IPS-20b (cell line): ENCODE data around the gene MYO9A.
"Not testable (repeated sequence)": the region's sequence is repeated elsewhere in the genome, so short reads cannot be mapped to it uniquely, and the experiment has no call there.

Experiments used
- H3K27ac ChIP-seq: one replicate; pipeline ENCODE4 v1.5.1; 2013; ENCODE audit warnings: low read length
- H3K27me3 ChIP-seq: 2 replicates; pipeline ENCODE4 v1.6.1; 2013; ENCODE audit warnings: mild to moderate bottlenecking, low read length, inconsistent platforms; ENCODE audit not compliant: insufficient read depth
- H3K36me3 ChIP-seq: 2 replicates; pipeline ENCODE4 v1.6.1; 2013; ENCODE audit warnings: low read depth, mild to moderate bottlenecking, inconsistent platforms, low read length, moderate library complexity; ENCODE audit not compliant: insufficient read depth
- H3K4me1 ChIP-seq: 2 replicates; pipeline ENCODE4 v1.6.1; 2013; ENCODE audit warnings: mild to moderate bottlenecking, control low read depth, inconsistent platforms, low read length, moderate library complexity; ENCODE audit not compliant: insufficient read depth
- H3K4me3 ChIP-seq: 2 replicates; pipeline ENCODE4 v1.5.1; 2013; ENCODE audit warnings: mild to moderate bottlenecking, low read length, inconsistent platforms
- H3K9ac ChIP-seq: 2 replicates; pipeline ENCODE4 v1.6.1; 2013; ENCODE audit warnings: low read depth, mild to moderate bottlenecking, inconsistent platforms, low read length, moderate library complexity
- H3K9me3 ChIP-seq: 2 replicates; pipeline ENCODE4 v1.6.1; 2013; ENCODE audit warnings: mild to moderate bottlenecking, low read depth, low read length, inconsistent platforms; ENCODE audit not compliant: insufficient read depth

The MYO9A gene

GRCh38 chr15:72078887-72079286 is 39.1 kb downstream of the MYO9A start:
- H3K27me3 ChIP-seq, result no peaks in the 10 kb centered on the region
- no peak overlapping the region for H3K27ac ChIP-seq
- H3K4me3 ChIP-seq, result no peak overlapping the region
- H3K9me3 ChIP-seq, result no peaks in the 10 kb centered on the region
- no peak overlapping the region for H3K9ac ChIP-seq
- no peaks in the 10 kb centered on the region for H3K4me1 ChIP-seq
- no peaks in the 10 kb centered on the region for H3K36me3 ChIP-seq

DNA sequence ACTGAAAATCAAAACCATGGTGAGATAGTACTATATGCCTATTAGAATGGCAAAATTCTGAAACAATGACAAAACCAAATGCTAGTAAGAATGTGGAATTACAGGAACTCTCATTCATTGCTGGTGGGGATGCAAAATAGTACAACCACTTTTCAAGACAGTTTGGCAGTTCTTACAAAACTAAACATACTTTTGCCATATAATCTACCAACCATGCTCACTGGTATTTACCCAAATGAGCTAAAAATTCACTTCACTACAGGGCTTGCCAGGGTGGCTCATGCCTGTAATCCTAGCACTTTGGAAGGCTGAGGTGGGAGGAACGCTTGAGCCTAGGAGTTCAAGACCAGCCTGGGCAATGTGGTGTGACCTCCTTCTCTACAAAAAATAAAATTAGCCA is 40.0 kb downstream of the MYO9A start:
- no peak overlapping the region for H3K9ac ChIP-seq
- no peaks in the 10 kb centered on the region for H3K4me1 ChIP-seq
- H3K9me3 ChIP-seq, result no peaks in the 10 kb centered on the region
- no peak overlapping the region for H3K4me3 ChIP-seq
- H3K27me3 ChIP-seq, result no peaks in the 10 kb centered on the region
- no peak overlapping the region for H3K27ac ChIP-seq
- no peaks in the 10 kb centered on the region for H3K36me3 ChIP-seq

DNA sequence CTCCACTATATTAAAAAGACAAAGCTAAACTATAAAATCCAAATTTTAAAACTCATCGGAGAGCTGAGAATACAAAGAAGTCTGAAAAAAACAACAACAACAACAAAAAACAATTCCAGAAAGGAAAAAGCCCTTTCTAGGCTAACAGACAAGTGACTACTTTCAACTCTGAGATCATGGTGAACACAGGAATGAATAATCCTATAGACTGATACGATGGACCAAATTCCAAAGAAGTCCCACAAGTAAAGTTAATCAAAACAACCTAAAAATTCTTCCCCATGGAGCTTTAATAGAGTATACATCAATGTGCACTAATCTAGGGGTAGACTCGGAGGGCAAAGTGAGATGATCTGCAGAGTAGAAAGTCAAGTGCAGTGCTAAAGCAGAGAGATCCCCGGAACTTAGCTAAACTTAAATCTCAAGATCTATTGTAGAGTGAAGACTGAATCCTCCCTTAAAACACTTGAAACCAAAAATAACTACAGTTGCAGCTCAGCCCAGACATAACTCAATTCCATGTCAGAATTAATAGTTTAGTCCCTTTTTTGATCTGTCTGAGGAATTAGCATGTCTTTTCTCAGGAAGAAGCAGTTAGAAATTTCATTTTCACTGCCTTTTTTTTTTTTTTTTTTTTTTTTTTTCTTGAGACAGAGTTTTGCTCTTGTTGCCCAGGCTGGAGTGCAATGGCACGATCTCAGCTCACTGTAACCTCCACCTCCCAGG is 43.5 kb downstream of the MYO9A start:
- no peak overlapping the region for H3K9ac ChIP-seq
- no peak overlapping the region for H3K4me3 ChIP-seq
- no peaks in the 10 kb centered on the region for H3K27me3 ChIP-seq
- H3K9me3 ChIP-seq, result no peaks in the 10 kb centered on the region
- no peaks in the 10 kb centered on the region for H3K36me3 ChIP-seq
- no peak overlapping the region for H3K27ac ChIP-seq
- no peaks in the 10 kb centered on the region for H3K4me1 ChIP-seq

- not testable (repeated sequence) for H3K27ac ChIP-seq, H3K36me3 ChIP-seq, H3K27me3 ChIP-seq, H3K9ac ChIP-seq, H3K4me1 ChIP-seq, H3K9me3 ChIP-seq, H3K4me3 ChIP-seq
Observed at GRCh38 chr15:72071448-72071825, 46.5 kb downstream of the MYO9A start.

DNA sequence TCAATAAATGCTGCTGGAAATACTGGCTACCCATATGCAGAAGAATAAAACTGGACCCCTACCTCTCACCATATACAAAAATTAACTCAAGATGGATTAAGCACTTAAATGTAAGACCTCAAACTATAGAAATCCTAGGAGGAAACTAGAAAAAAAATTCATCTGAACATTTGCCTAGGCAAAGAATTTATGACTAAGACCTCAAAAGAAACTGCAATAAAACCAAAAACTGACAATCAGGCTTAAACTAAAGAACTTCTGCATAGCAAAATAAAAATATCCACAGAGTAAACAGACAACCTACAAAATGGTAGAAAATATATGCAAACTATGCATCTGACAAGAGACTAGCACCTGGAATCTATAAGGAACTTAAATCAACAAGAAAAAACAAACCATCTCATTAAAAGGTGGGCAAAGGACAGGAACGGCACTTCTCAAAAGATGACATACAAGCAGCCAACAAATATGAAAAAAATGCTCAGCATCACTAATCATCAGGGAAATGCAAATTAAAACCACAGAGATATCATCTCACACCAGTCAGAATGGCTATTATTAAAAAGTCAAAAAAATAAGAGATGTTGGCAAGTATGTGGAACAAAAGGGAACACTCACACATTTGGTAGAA is 47.0 kb downstream of the MYO9A start:
- Histone ChIP-seq H3K27me3 (no peaks in the 10 kb centered on the region), H3K4me3 (no peak overlapping the region), H3K36me3 (no peaks in the 10 kb centered on the region), H3K27ac (no peak overlapping the region), H3K9ac (no peak overlapping the region), H3K4me1 (no peaks in the 10 kb centered on the region), H3K9me3 (no peaks in the 10 kb centered on the region)

DNA sequence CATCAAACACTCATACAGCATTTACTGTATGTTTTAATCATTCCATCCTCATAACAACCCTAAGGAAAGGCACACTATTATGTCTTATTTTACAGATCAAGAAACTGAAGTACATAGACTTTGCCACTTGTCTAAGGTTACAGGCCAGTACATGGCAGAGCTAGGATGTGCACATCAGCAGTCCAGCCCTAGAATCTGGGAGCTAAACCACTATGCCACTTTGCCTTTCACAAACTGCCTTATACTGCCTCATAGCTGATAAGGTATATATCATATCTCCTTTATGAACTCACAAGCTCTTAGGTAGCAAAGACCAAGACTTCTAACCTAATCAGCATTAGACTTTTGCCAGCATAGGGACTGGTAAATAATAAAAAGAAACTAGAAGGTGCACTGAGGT is 49.1 kb downstream of the MYO9A start:
- Histone ChIP-seq H3K27ac (no peak overlapping the region), H3K4me1 (no peaks in the 10 kb centered on the region), H3K4me3 (no peak overlapping the region), H3K36me3 (no peaks in the 10 kb centered on the region), H3K9me3 (no peaks in the 10 kb centered on the region), H3K9ac (no peak overlapping the region), H3K27me3 (no peaks in the 10 kb centered on the region)

DNA sequence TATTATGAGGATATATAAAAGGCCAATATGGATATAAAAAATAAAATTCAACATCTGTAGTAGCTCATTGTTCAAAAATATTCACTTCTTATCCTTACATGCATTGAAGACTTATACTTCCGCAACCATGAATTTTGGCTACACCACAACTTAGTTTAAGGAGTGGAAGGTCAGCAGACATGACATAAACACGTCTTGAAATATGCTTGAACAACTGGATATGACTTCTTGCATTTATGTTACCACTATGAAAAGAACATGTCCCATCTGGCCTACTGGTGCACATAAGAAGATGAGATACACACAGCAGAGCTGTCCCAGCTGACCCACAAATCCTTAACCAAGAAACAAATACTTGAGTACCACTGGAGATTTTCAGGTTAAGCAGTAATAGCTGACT is 52.1 kb downstream of the MYO9A start:
- H3K27ac ChIP-seq, result no peak overlapping the region
- no peaks in the 10 kb centered on the region for H3K27me3 ChIP-seq
- peaks cover 3% of the 10 kb centered on the region; the same call in 1 of the 2 replicates for H3K4me1 ChIP-seq
- no peak overlapping the region for H3K9ac ChIP-seq
- H3K36me3 ChIP-seq, result no peaks in the 10 kb centered on the region
- no peaks in the 10 kb centered on the region for H3K9me3 ChIP-seq
- H3K4me3 ChIP-seq, result no peak overlapping the region

- Histone ChIP-seq H3K9ac (no peak overlapping the region), H3K4me3 (no peak overlapping the region), H3K27me3 (no peaks in the 10 kb centered on the region), H3K4me1 (peaks cover 10% of the 10 kb centered on the region), H3K36me3 (no peaks in the 10 kb centered on the region), H3K27ac (no peak overlapping the region), H3K9me3 (no peaks in the 10 kb centered on the region)
Observed at GRCh38 chr15:72063186-72063585, 54.8 kb downstream of the MYO9A start.

DNA sequence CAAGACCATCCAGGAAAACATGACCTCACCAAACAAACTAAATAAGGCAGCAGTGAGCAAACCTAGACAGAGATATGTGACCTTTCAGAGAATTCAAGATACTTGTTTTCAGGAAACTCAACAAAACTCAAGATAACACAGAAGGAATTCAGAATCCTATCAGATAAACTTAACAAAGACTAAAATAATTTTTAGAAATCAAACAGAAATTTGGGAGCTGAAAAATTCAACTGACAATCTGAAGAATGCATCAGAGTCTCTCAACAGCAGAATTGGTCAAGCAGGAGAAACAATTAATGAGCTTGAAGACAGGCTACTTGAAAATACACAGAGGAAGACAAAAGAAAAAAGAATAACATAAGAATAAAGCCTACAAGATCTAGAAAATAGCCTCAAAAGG is 55.6 kb downstream of the MYO9A start:
- Histone ChIP-seq H3K9me3 (no peaks in the 10 kb centered on the region), H3K4me1 (peaks cover 19% of the 10 kb centered on the region), H3K4me3 (no peak overlapping the region), H3K36me3 (no peaks in the 10 kb centered on the region), H3K27me3 (no peaks in the 10 kb centered on the region), H3K27ac (no peak overlapping the region), H3K9ac (no peak overlapping the region)

DNA sequence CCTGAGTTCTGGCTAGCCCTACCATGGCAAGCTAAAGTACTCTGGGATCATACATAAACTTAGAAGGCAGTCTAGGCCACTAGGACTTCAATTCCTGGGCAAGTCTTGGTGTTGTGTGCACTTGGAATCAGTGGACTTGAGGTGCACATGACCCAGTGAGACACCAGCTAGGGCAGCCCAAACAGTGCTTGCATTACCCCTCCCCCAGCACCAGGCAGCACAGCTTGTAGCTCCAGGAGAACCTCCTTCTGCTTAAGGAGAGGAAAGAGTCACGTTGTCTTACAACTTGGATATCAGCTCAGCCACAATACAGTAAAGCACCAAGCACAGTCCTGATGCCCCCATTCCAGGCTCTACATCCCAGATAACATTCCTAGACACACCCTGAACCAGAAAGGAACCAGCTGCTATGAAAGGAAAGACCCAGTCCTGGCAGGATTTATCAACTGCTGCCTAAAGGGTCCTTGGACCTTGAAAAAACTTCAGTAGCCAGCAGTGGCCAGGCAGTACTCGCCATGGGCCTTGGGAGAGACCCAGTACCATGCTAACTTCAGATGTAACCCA is 57.2 kb downstream of the MYO9A start:
- H3K27me3 ChIP-seq, result no peaks in the 10 kb centered on the region
- H3K9ac ChIP-seq, result no peak overlapping the region
- H3K27ac ChIP-seq, result no peak overlapping the region
- peaks cover 20% of the 10 kb centered on the region for H3K4me1 ChIP-seq
- H3K4me3 ChIP-seq, result no peak overlapping the region
- no peaks in the 10 kb centered on the region for H3K9me3 ChIP-seq
- H3K36me3 ChIP-seq, result no peaks in the 10 kb centered on the region

DNA sequence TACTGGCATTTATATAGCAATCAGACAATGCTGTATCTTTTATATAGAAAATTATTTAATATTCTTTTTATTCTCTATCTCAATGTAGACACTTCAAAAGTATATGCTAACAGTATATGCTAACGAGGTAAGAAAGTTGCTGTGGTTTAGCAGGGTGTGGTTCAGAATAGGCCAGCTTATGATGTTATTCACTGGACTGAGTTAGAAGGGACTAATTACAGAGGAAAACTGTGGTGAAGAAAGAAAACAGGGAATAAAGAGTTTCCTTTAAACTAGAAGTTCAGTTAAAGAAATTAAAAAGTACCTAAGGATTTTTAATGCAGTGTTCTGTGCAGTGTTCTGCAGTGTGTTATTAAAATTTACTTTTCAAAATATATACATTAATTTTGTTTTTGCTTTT is 59.4 kb downstream of the MYO9A start:
- no peak overlapping the region for H3K4me3 ChIP-seq
- H3K4me1 ChIP-seq, result peaks cover 20% of the 10 kb centered on the region
- no peaks in the 10 kb centered on the region for H3K36me3 ChIP-seq
- no peaks in the 10 kb centered on the region for H3K27me3 ChIP-seq
- H3K27ac ChIP-seq, result no peak overlapping the region
- no peak overlapping the region; the same call in 1 of the 2 replicates for H3K9ac ChIP-seq
- H3K9me3 ChIP-seq, result no peaks in the 10 kb centered on the region

- Histone ChIP-seq H3K9me3 (no peaks in the 10 kb centered on the region), H3K4me1 (peaks cover 20% of the 10 kb centered on the region), H3K9ac (peak overlapping the region; percentile 37; the same call in 1 of the 2 replicates), H3K36me3 (no peaks in the 10 kb centered on the region), H3K27me3 (no peaks in the 10 kb centered on the region), H3K4me3 (no peak overlapping the region), H3K27ac (no peak overlapping the region)
Observed at GRCh38 chr15:72057548-72058091, 60.3 kb downstream of the MYO9A start.
